Measurements from ENCODE around the gene TP73.

DNA sequence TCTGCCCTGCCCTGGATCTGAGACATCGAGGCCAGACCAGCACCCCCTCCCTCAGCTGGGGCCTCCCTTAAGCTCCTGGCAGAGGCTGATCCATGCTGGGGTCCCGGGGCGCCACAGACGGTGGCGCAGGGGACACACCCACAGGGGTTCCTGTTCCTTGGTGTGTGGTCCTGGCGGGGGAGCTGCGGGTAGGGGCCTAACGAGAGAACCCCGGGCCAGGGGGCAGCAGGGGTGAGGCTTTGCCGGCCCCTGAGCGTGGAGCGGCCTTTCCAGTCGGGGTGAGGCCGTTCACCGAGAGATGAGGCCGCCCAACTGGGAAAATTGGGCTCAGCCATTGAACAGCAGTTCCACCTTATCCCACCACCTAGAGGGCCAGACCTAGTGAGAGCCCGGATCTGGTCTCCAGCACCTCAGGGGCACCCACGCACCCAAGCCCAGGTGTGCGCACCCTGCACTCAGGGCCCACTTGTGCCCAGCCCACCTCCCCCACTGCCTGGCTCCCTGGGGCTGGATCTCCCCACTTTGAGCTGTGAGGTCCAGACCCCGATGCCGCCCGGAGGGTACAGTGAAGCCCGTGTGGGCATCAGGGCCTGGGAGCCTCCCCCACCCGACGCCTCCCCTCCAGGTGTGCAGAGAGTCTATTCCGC lies 54.5 kb downstream of the TP73 start:
- TF ChIP-seq GATA2 (IDR thresholded peaks at IDR 0.05; ENCODE audit: low read depth, low read length) (no peak), GATA3 (IDR thresholded peaks at IDR 0.05; ENCODE audit: low read depth, low read length) (no peak)

Data from SH-SY5Y (cell line).